GM12801 (cell line): Measurements from ENCODE around the gene DNMT3B.

Source experiments
- TF ChIP-seq, protein P1 (sequence below): IDR thresholded peaks from one replicate; pipeline ENCODE4 v1.5.1; 2011; ENCODE audit warnings: control low read depth; ENCODE audit not compliant: insufficient read length; ENCODE audit errors: extremely low read depth

Gene DNMT3B

DNA sequence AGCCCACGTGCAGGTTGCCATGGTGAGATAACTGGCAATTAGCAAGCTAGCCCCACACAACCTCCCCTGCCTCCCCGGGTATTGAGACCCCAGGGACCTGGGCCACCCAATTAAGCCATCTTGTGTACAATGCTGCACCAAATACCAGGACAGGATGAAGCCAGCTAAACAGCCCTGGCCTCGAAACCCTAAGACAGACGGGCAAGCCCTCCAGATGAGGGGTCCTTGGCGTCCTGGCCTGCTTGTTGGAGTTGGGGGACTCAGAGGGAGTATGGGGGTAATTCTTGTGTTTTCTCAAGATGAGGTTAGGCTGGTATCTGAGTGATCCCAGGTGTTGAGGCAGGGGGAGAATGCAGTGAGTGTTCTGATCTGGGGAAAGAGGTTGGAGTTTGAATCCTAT is 48.8 kb downstream of the DNMT3B start:
- TF ChIP-seq, protein P1, sequence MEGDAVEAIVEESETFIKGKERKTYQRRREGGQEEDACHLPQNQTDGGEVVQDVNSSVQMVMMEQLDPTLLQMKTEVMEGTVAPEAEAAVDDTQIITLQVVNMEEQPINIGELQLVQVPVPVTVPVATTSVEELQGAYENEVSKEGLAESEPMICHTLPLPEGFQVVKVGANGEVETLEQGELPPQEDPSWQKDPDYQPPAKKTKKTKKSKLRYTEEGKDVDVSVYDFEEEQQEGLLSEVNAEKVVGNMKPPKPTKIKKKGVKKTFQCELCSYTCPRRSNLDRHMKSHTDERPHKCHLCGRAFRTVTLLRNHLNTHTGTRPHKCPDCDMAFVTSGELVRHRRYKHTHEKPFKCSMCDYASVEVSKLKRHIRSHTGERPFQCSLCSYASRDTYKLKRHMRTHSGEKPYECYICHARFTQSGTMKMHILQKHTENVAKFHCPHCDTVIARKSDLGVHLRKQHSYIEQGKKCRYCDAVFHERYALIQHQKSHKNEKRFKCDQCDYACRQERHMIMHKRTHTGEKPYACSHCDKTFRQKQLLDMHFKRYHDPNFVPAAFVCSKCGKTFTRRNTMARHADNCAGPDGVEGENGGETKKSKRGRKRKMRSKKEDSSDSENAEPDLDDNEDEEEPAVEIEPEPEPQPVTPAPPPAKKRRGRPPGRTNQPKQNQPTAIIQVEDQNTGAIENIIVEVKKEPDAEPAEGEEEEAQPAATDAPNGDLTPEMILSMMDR, result no peak

DNA sequence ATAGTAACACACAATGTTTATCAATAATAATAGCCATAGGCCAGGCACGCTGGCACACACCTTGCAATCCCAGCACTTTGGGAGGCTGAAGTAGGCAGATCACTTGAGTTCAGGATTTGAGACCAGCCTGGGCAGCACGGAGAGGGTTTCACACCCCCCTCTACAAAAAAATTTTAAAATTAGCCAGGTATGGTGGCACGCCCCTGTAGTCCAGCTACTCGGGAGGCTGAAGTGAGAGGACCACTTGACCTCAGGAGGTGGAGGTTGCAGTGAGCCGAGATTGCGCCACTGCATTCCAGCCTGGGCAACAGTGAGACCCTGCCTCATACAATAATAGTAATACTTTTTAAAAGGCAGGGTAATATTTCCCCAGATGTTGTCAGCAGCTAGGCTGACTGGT is 49.7 kb downstream of the DNMT3B start:
- TF ChIP-seq, protein P1, result no peak

- TF ChIP-seq, protein P1, result no peak
Observed at GRCh38 chr20:32819992-32820697, 58.0 kb downstream of the DNMT3B start.

DNA sequence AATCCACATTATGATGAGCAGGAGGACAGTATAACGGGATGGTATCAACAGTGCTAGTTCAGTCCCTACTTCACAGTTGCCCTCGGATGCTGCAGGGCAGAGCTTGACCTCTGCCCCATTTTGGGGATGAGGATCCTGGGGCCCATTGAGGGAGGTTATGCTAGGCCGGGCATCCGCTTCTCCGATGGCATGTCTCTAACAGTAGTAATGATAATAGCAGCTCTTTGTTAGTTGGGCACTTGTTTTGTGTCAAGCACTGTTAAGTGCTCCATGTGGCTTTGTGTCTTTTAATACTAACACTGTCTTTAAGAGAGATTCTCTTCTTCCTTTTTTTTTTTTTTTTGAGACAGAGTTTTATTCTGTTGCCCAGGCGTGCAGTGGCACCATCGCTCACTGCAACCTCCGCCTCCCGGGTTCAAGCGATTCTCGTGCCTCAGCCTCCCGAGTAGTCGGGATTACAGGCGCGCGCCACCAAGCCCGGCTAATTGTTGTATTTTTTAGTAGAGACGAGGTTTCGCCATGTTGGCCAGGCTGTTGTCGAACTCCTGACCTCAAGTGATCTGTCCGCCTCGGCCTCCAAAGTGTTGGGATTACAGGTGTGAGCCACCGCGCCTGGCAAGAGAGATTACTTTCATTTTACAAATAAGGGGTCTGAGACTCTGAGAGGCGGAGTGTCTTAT is 58.7 kb downstream of the DNMT3B start:
- TF ChIP-seq, protein P1, result no peak

- TF ChIP-seq, protein P1, result no peak
Observed at GRCh38 chr20:32822225-32822624, 60.0 kb downstream of the DNMT3B start.

DNA sequence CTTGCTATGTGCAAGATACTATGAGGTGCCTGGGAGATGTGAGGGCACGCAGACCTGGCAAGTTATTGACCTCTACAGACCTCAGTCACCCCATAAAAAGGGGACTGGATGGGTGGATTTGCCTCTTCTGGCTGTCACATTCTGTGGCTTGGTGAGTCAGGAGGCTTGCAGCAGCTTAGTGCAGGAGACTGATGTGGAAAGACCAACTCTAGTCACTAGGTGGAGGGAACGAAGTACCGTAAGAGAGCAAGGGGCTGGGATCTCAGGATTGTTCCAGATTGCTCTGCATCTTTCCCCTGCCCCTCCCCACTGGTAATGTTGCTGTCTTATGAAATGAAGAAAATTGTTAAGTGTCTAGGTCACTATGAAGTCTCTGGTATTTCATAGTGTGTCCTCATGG is 60.9 kb downstream of the DNMT3B start:
- TF ChIP-seq, protein P1, result no peak

DNA sequence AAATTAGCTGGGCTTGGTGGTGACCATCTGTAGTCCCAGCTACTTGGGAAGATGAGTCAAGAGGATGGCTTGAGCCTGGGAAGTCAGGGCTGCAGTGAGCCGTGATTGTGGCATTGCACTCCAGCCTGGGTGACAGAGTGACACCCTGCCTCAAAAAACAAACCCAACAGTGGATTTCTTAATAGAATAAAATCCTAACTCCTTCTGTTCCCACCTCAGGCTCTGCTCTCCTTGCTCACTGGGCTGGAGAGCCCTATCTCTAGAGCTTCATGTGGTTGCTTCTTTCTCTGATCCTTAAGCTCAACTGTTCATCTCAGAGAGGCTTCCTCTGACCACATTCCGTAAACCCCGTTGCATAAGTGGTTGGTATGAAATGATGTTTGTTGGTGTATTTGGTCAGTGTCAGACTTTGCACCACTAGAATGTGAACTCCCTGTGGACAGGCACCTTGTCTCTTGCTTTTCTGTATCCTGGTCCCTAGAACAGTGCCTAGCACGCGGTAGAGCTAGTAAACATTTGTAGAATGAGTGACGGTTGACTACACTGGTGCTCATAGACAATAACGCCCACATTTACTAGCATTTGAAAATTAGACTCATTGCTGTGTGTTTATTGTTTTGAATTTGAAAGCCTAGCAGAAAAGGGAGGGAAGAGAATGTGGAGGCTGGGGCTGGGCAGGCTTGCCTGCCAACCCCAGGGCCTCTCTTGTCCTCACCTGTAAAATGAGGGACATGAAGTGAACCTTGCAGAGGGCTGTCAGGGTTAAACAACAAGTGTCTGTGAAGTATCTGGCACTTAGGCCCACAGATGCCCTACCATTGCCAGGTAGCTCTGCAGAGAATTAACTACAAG is 61.8 kb downstream of the DNMT3B start:
- TF ChIP-seq, protein P1, result no peak
